CD4-positive, alpha-beta T cell (primary cell): ENCODE results near the gene TCEA3. TPM values are rescaled to one million over a fixed set of nuclear protein-coding genes. Genes with fewer than 3 reads are reported as not detected.

ENCODE experiments used
- ATAC-seq: fragments of 200-7000 bp; cut with Tn5 transposase; one replicate; pipeline ENCODE4 v1.10.0; 2022; ENCODE audit warnings: mild to moderate bottlenecking; ENCODE audit not compliant: poor library complexity
- CTCF ChIA-PET: fragments of 350-600 bp; sonication (Branson Sonifier 250); formaldehyde crosslinking; loops from one replicate; lab custom pipeline; 2021; ENCODE audit warnings: antibody characterized with exemption, inconsistent platforms; lab: Charles Lee
- POLR2A ChIA-PET: fragments of 350-600 bp; sonication (Branson Sonifier 250); formaldehyde crosslinking; loops from one replicate; lab custom pipeline; 2021; ENCODE audit warnings: antibody characterized with exemption, inconsistent platforms; lab: Charles Lee
- DNase-seq, 14 experiments: peaks; one replicate each; pipeline ENCODE4 v3.0.0-alpha.2; 2013 to 2020; ENCODE audit warnings: mixed read lengths in 2 of 14
- H3K27ac ChIP-seq, 2 donors: one replicate each; pipeline versions ENCODE4 v1.5.1 to v1.7.0; 2013; ENCODE audit warnings: low read length in 2 of 2, low read depth in 1 of 2, mild to moderate bottlenecking in 1 of 2
- H3K27me3 ChIP-seq, 2 experiments: 1 replicate in 1 of 2; 2 replicates in 1 of 2; pipeline versions ENCODE4 v1.6.1 to v1.7.0; 2013; ENCODE audit warnings: low read length in 2 of 2, control low read depth in 1 of 2, mild to moderate bottlenecking in 1 of 2, moderate library complexity in 1 of 2; ENCODE audit not compliant: insufficient read depth in 2 of 2, control insufficient read depth in 1 of 2
- H3K36me3 ChIP-seq: one replicate; pipeline ENCODE4 v1.6.1; 2013; ENCODE audit warnings: low read length, control low read depth; ENCODE audit not compliant: insufficient read depth
- H3K4me1 ChIP-seq: one replicate; pipeline ENCODE4 v1.6.1; 2013; ENCODE audit warnings: low read length, control low read depth; ENCODE audit not compliant: insufficient read depth
- H3K4me3 ChIP-seq: one replicate; pipeline ENCODE4 v1.5.1; 2013; ENCODE audit warnings: mild to moderate bottlenecking, low read length, moderate library complexity
- H3K9me3 ChIP-seq, 2 experiments: 1 replicate in 1 of 2; 2 replicates in 1 of 2; pipeline versions ENCODE4 v1.6.1 to v1.7.0; 2013; ENCODE audit warnings: low read length in 2 of 2, mild to moderate bottlenecking in 2 of 2, control low read depth in 1 of 2, moderate library complexity in 1 of 2; ENCODE audit not compliant: control insufficient read depth in 1 of 2, insufficient read depth in 1 of 2
- H3K27ac Mint-ChIP-seq: one replicate; pipeline ENCODE4 v1.8.0; 2020; ENCODE audit warnings: mixed read lengths
- H3K27me3 Mint-ChIP-seq: one replicate; pipeline ENCODE4 v1.8.0; 2021; ENCODE audit warnings: mixed read lengths
- H3K36me3 Mint-ChIP-seq: one replicate; pipeline ENCODE4 v1.8.0; 2021; ENCODE audit warnings: low read depth, mixed read lengths
- H3K4me1 Mint-ChIP-seq: one replicate; pipeline ENCODE4 v1.8.0; 2021; ENCODE audit warnings: low read depth, mixed read lengths
- H3K4me3 Mint-ChIP-seq: one replicate; pipeline ENCODE4 v1.8.0; 2020; ENCODE audit warnings: mild to moderate bottlenecking, mixed read lengths
- H3K9me3 Mint-ChIP-seq: one replicate; pipeline ENCODE4 v1.8.0; 2020; ENCODE audit warnings: mixed read lengths
- intact Hi-C, 2 experiments: fragments of 100-400 bp; cut with DNase I in 1 of 2; cut with micrococcal nuclease in 1 of 2; formaldehyde crosslinking; loops; one replicate each; pipeline versions ENCODE4 v1.15.1 to v1.9.0; 2023 to 2025; cut with DNase I, micrococcal nuclease
- total RNA-seq, 174 experiments: library from RNA in 2 of 174; stranded (reverse) in 2 of 174; gene quantifications; one replicate each; pipeline ENCODE4 v1.2.3 and lab custom pipeline; 2021 to 2026
- TF ChIP-seq, protein P1 (sequence below): fragments of 200-600 bp; IDR thresholded peaks from one replicate; pipeline ENCODE4 v1.8.0; 2022; ENCODE audit warnings: antibody characterized with exemption, mild to moderate bottlenecking

The TCEA3 gene
- total RNA-seq, 2 experiments from 2014 or later = 33.1 to 34.6 TPM

DNA sequence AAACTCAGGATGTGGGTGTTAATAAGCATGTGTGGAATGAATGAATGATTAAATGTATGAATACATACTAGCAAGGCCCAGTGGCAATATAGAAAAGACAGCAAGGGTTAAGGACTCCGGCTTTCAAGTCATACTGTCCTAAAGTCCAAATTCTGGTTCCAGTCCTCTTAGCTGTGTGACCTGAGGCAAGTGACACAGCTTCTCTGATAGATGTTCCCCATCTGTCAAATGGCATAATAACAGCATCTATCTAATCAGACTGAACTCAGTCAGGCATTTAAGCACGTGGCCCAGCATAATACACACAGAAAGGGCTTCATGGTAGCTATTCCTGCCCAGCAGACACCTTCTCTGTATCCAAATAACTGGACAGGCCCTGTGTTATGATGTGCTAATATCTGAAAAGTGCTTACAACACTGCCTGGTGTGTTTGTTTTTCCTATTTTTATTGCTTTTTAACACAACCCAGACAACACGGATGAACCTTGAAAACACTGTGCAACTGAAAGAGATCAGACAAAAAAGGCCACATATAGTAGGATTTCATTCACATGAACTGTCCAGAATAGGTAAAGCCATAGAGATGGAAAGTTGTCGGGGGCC, 47.0 kb upstream of the TCEA3 start:
- no peak overlapping the region for H3K4me3 Mint-ChIP-seq
- Histone ChIP-seq H3K27ac (no peak overlapping the region), H3K27me3 (peaks cover 0 to 6% of the 10 kb centered on the region in 2 experiments), H3K9me3 (no peaks in the 10 kb centered on the region), H3K4me3 (no peak overlapping the region), H3K4me1 (no peaks in the 10 kb centered on the region), H3K36me3 (no peaks in the 10 kb centered on the region)
- ChIA-PET CTCF (no interaction called here), POLR2A (no interaction called here)
- no peak for ATAC-seq
- TF ChIP-seq, protein P1, sequence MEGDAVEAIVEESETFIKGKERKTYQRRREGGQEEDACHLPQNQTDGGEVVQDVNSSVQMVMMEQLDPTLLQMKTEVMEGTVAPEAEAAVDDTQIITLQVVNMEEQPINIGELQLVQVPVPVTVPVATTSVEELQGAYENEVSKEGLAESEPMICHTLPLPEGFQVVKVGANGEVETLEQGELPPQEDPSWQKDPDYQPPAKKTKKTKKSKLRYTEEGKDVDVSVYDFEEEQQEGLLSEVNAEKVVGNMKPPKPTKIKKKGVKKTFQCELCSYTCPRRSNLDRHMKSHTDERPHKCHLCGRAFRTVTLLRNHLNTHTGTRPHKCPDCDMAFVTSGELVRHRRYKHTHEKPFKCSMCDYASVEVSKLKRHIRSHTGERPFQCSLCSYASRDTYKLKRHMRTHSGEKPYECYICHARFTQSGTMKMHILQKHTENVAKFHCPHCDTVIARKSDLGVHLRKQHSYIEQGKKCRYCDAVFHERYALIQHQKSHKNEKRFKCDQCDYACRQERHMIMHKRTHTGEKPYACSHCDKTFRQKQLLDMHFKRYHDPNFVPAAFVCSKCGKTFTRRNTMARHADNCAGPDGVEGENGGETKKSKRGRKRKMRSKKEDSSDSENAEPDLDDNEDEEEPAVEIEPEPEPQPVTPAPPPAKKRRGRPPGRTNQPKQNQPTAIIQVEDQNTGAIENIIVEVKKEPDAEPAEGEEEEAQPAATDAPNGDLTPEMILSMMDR = no peak
- no peak for DNase-seq
- H3K4me1 Mint-ChIP-seq = no peaks in the 10 kb centered on the region
- intact Hi-C loops = no loop called here
- no peak overlapping the region for H3K27ac Mint-ChIP-seq
- peaks cover 4% of the 10 kb centered on the region for H3K27me3 Mint-ChIP-seq
- H3K9me3 Mint-ChIP-seq = no peaks in the 10 kb centered on the region
- H3K36me3 Mint-ChIP-seq = no peaks in the 10 kb centered on the region

DNA sequence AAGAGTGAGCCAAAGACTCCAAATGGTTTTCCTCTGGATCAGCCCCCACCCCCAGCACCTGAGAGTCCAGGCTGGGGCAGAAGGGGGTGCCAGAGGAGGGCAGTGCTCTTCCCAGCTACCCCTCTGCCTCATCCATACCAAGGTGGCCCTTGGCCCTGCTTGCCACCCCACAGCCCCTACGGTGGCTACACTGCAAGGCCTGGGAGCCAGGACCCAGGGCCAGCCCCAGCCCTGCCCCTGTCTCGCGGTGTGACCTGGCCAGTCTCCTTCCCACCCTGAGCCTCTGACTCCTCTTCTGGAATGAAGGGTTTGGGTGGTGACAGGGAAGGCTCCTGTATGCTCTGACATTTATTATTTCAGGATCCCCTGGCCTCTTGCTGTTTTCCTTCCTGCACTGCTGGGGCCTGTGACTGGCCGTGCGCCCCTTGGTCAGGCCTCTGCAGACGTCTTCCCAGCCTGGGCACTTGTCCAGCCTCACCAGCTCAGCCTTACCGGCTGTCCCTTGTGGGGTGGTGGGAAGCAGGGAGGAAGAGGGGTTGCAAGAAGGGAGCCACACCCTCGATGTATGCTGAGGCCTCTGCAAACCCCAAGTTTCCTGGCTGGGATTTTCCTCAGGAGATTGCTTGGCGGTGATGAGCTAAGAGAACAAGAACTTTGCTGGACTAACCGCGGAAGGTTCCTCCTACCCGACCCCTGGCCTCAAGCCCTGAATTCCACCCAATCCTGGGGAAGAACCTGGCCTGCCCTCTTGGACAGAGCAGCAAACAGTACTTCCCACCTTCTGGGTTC, 45.9 kb upstream of the TCEA3 start:
- no peaks in the 10 kb centered on the region for H3K4me1 ChIP-seq
- DNase-seq = no peak
- Mint-ChIP-seq H3K36me3 (no peaks in the 10 kb centered on the region), H3K4me3 (no peak overlapping the region), H3K4me1 (no peaks in the 10 kb centered on the region), H3K27me3 (no peaks in the 10 kb centered on the region), H3K27ac (no peak overlapping the region), H3K9me3 (no peaks in the 10 kb centered on the region)
- no peak for ATAC-seq
- H3K27me3 ChIP-seq = peaks cover 0 to 3% of the 10 kb centered on the region in 2 experiments
- no peaks in the 10 kb centered on the region for H3K36me3 ChIP-seq
- ChIA-PET CTCF (no interaction called here), POLR2A (no interaction called here)
- intact Hi-C loops = no loop called here
- H3K27ac ChIP-seq = no peak overlapping the region
- H3K4me3 ChIP-seq = no peak overlapping the region
- TF ChIP-seq, protein P1 = no peak
- no peaks in the 10 kb centered on the region for H3K9me3 ChIP-seq

DNA sequence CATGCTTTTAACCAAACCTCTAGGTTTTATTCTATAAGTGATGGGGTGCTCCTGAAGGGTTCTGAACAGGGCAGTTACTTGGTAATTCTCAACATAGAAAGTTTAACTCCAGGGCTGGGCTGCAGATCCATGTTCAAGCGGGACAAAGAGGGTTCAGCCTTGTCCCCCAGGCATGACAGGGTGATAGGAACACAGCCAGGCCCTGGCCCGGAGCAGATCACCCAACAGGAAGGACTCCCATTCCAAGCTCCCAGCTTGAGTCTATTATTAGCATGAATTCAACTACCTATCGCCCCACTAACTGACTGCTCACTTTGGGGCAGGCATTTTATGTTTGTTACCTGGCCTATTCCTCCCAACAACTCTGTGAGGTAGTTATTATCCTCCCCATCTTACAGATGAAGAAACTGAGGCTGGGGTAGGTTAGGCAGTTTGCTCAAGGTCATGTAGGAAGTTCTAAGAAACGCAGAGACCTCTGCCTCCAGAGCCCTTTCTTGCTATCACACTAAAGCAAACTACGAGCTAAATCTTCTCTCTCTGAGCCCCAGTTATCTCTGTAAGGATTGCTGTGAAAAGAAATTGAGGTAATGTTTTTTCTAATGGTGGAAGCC, 44.9 kb upstream of the TCEA3 start:
- intact Hi-C loops = no loop called here
- H3K36me3 ChIP-seq = no peaks in the 10 kb centered on the region
- Mint-ChIP-seq H3K4me1 (no peaks in the 10 kb centered on the region), H3K27ac (no peak overlapping the region), H3K36me3 (no peaks in the 10 kb centered on the region), H3K4me3 (no peak overlapping the region), H3K27me3 (no peaks in the 10 kb centered on the region), H3K9me3 (no peaks in the 10 kb centered on the region)
- ChIA-PET POLR2A (no interaction called here), CTCF (no interaction called here)
- TF ChIP-seq, protein P1 = no peak
- DNase-seq (no peak), ATAC-seq (no peak)
- H3K4me3 ChIP-seq = no peak overlapping the region
- H3K4me1 ChIP-seq = no peaks in the 10 kb centered on the region
- H3K27me3 ChIP-seq = no peaks in the 10 kb centered on the region
- H3K27ac ChIP-seq = no peak overlapping the region
- no peaks in the 10 kb centered on the region for H3K9me3 ChIP-seq
